NOMO-1 (cell line): ENCODE results near the gene VAMP4.

Source experiments
- DNase-seq, 2 experiments: peaks; one replicate each; lab custom pipeline; 2025; ENCODE audit not compliant: unreplicated experiment in 2 of 2; lab: John Stamatoyannopoulos, UW

Gene VAMP4, protein sequence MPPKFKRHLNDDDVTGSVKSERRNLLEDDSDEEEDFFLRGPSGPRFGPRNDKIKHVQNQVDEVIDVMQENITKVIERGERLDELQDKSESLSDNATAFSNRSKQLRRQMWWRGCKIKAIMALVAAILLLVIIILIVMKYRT

GRCh38 chr1:171741872-171742576 lies at the start of gene VAMP4:
Gene VAMP4, minus strand, starts transcription at chr1:171742065. Its CDS starts 3,651 bp downstream, at chr1:171738414.
- DNase-seq, result peak; percentile 72 to 84

GRCh38 chr1:171790318-171790717 lies 48.5 kb upstream of the VAMP4 start:
- DNase-seq, result no peak

GRCh38 chr1:171788696-171789095 lies 46.8 kb upstream of the VAMP4 start:
- no peak for DNase-seq

DNA sequence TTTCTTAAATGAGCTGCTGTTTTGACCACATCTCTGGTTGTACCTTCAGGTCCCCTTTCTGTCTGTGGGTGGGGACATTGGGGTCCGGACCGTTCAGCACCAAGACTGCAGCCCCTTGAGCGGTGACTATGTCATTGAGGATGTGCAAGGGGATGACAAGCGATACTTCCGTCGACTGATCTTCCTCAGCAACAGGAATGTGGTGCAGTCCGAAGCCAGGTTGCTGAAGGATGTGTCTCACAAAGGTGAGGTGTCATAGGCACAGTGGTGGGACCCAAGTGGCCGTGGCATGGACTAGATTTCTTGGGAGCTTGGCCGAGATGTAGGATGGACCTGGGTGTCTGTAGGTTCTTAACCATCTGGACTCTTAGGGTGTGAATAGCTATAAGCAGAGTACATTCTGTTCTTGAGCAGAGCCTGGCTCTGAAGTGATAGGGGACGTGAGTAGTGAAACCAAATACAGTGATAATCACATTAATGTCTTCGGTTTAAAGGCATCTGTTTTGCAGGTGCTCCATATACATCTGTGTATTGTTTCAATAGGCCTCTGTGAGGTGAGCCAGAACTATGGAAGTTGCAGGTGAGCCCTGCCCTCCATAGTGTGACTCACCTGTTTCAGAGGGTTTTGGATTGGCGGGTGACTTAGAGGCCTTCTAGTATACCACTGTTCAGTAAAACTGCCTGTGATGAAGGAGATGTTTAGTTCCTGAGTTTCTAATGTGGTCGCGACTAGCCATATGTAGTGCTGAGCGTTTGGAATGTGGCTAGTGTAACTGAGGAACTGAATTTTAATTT lies 46.0 kb upstream of the VAMP4 start:
- DNase-seq, result no peak

GRCh38 chr1:171786534-171786933 lies 44.7 kb upstream of the VAMP4 start:
- DNase-seq, result no peak

DNA sequence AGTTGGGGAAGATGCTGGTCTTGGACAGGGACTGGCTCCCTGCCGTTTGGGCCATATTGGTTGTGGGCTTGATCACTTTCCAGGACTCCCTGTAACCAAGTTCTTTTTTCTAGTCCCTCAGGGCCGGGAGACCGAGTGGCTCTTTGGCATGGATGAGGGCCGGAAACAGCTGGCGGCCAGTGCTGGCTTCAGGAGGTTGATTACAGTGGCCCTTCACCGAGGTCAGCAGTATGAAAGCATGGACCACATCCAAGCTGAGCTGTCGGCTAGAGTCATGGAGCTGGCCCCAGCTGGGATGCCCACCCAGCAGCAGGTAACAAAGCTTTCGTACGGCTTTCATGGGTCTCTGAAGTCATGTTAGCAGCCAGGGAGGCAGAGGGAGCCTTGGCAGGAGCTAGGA lies 43.9 kb upstream of the VAMP4 start:
- no peak for DNase-seq

- DNase-seq, result no peak
These were observed 42.9 kb upstream of the VAMP4 start for GRCh38 chr1:171784784-171785183.

DNA sequence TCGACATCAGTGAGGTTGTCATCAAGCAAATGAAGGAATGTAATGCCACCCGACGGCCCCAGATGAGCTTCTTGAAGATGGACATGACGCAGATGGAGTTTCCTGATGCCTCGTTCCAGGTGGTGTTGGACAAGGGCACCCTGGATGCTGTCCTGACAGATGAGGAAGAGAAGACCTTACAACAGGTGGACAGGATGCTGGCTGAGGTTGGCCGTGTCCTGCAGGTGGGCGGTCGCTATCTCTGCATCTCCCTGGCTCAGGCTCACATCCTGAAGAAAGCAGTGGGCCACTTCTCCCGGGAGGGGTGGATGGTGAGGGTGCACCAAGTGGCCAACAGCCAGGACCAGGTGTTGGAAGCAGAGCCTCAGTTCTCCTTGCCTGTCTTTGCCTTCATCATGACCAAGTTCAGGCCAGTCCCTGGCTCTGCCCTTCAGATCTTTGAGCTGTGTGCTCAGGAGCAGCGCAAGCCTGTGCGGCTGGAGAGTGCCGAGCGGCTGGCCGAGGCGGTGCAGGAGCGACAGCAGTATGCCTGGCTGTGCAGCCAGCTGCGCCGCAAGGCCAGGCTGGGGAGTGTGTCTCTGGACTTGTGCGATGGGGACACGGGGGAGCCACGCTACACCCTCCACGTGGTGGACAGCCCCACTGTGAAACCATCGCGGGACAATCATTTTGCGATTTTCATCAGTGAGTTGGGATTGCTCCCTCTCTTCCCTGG lies 42.1 kb upstream of the VAMP4 start:
- no peak for DNase-seq

DNA sequence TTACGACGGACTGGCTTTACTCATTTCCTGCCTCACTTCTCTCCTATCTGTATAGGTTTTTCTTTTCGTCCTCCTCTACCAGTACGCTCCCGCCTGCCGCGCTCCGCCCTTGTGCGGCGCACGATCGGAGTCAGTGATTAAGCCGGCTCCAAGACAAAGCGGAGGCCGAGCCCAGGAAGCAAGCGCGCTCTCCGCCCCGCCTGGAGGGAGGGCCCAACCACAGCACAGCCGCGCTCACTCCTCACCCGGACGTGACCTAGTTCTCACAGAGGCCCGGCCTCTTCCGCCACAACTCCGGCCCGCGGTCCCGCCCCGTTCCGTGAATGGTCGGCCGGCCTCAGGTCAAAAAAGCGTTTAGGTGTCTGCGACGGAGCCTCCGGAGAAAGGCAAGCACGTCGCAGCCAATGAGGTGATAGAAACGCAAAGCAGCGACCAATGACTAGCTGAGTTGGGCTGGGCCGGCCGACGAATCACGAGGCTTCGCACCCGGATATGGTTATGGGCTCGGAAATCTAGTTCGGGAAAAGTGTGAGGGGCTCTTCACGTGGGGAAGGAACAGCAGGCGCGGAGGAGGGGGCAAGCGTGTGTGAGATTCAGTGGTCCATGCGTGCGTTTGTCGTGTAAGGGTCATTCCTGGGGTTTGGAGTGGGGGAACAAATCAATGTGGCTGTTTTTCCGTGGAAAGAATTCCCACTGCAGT lies 39.5 kb upstream of the VAMP4 start, which contains the start of gene METTL13:
Gene METTL13, plus strand, starts transcription at position 485 of the 700 bp plus-strand sequence. CDS start 308 bp downstream, outside the sequence.
- peak; percentile 99 for DNase-seq

GRCh38 chr1:171780583-171781175 lies 38.8 kb upstream of the VAMP4 start:
- no peak for DNase-seq

DNA sequence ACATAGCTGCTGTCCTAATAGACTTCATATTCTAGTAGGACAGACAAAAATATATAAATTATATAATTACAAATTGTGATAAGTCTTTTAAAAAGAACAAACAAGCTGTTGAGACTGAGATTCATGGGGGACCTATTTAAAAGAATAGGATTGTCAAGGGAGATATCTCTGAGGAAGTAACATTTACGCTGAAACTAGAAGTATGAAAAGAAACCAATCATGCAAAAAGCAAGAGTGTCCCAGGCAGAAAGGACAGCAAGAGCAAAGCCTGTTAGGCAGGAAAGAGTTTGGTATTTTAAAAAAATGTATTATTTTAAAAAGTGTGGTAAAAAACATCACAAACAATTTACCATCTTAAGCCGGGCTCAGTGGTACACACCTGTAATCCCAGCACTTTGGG lies 30.4 kb upstream of the VAMP4 start:
- DNase-seq, result no peak

- no peak for DNase-seq
These were observed 27.9 kb upstream of the VAMP4 start for GRCh38 chr1:171769754-171770153.

DNA sequence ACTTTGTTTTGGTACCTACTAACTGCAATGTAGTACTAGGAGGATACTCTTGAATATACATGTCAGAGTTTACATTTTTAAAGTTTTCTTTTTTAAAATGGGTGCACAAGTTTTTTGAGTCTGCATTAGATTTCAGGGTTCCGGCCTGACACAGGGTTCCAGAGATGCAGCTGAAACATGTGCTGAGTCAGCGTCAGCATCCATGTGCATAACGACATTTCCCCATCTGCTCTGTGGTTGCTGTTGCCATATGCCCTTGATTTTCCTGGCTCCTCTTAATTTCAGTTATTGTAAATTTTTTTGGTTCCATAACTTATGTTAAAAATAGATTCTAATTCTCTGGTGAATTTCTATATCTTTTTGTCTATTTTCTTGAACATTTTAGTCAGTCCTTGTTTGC lies 27.3 kb upstream of the VAMP4 start:
- DNase-seq, result no peak

GRCh38 chr1:171763764-171764163 lies 21.9 kb upstream of the VAMP4 start:
- DNase-seq, result no peak

GRCh38 chr1:171762143-171762563 lies 20.3 kb upstream of the VAMP4 start:
- DNase-seq, result no peak

DNA sequence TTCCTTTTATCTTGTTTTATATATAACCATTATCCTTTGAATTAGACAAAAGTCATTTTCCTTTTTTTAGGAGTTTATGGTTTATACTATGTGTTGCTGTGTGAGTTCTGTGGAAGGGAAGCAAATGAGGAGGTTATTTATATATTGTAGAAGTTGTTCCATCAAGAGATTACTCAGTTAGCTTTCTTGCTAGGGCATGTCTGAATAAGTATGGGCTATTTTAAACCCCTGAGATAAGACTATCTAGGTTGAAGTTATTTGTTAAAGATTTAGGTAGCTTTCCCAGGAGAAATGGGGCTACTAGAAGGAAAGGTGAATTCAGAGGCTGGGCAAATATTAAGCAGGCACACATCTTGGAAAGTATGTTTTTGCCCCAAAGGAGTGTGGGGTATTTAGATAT lies 16.1 kb upstream of the VAMP4 start:
- no peak for DNase-seq

- no peak for DNase-seq
These were observed 15.0 kb upstream of the VAMP4 start for GRCh38 chr1:171756856-171757255.

- DNase-seq, result no peak
These were observed 13.1 kb upstream of the VAMP4 start for GRCh38 chr1:171754971-171755370.

DNA sequence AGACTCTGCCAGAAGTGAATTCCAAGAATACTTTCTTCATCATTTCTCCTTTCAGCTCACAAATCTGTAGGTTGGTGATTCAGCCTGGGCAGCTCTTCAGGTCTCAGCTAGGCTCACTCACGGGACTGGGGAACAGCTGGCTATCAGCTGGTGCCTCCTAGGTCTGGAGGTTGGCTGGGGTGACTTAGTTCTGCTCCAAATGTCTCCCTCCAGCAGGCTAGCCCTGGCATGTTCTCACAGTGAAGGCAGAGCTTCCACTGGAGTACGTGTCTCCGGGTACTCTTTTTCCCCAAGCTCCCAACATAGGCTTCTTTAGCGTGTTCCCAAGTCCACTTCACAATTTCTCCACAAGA lies 12.5 kb upstream of the VAMP4 start:
- DNase-seq, result no peak

GRCh38 chr1:171753685-171754352 lies 12.0 kb upstream of the VAMP4 start:
- DNase-seq, result no peak
